ENCODE data around the gene CUL4A.

DNA sequence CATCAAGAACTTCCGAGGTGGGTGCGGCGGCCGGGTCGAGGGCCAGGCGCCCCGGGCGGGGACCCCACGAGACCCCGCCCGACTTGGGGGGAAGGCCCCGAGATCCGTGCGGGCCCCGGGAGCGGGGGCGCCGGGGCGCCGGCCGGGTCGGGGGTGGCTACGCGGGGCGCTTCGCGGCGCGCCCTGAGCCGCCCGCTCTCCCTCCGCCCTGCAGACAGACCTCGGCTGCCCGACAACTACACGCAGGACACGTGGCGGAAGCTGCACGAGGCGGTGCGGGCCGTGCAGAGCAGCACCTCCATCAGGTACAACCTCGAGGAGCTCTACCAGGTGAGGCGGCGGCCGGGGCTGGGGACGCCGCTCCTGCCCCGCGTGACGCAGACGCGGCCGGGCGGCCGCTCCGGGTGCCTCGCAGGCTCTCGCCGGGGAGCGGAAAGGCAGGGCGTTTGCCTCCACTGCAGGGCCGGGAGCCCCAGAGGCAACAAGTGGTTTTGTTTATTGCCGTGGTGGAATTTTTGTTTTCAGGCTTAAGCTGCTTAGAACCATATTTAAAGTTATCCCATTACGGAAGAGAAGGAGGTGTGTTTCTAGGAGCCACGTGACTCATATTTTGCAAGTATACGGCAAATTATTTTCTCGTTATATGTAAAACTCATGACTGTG is 477 bp downstream of the CUL4A start:
- TF ChIP-seq, protein P1, sequence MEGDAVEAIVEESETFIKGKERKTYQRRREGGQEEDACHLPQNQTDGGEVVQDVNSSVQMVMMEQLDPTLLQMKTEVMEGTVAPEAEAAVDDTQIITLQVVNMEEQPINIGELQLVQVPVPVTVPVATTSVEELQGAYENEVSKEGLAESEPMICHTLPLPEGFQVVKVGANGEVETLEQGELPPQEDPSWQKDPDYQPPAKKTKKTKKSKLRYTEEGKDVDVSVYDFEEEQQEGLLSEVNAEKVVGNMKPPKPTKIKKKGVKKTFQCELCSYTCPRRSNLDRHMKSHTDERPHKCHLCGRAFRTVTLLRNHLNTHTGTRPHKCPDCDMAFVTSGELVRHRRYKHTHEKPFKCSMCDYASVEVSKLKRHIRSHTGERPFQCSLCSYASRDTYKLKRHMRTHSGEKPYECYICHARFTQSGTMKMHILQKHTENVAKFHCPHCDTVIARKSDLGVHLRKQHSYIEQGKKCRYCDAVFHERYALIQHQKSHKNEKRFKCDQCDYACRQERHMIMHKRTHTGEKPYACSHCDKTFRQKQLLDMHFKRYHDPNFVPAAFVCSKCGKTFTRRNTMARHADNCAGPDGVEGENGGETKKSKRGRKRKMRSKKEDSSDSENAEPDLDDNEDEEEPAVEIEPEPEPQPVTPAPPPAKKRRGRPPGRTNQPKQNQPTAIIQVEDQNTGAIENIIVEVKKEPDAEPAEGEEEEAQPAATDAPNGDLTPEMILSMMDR (IDR thresholded peaks at IDR 0.05): peak in 3 of 6 experiments; percentile 7 to 26 (median 18)
- TF ChIP-seq POLR2A (IDR thresholded peaks at IDR 0.05): peak; percentile 13 to 17

Data from Peyer's patch (tissue), 4 donors.